IMR-90 (cell line): ENCODE results near the gene KLHL29. TPM values are rescaled to one million over a fixed set of nuclear protein-coding genes. Genes with fewer than 3 reads are reported as not detected.

Experiments
- ATAC-seq: fragments of 200-7000 bp; cut with Tn5 transposase; 2 replicates; pipeline ENCODE4 v1.9.1; 2020; ENCODE audit warnings: low read depth, mild to moderate bottlenecking, moderate library complexity
- BruUV-seq: library from RNA; stranded (reverse); fragments of 400-500 nt; replicated peaks from 2 replicates; lab custom pipeline; 2021; lab: Mats Ljungman, UMichigan
- CTCF ChIA-PET: fragments of 300-600 bp; formaldehyde crosslinking; extraction: SDS; loops from one replicate; lab custom pipeline; 2021; ENCODE audit warnings: antibody characterized with exemption; lab: Yijun Ruan, JAX
- POLR2A ChIA-PET: fragments of 300-600 bp; sonication (Branson Sonifier 250); formaldehyde crosslinking; loops from one replicate; lab custom pipeline; 2022; ENCODE audit warnings: antibody characterized with exemption; ENCODE audit not compliant: unreplicated experiment; lab: Charles Lee
- DNase-seq: peaks from one replicate; pipeline ENCODE4 v3.0.0; 2013
- H2AFZ ChIP-seq: replicated peaks from 2 replicates; pipeline ENCODE3; 2013; ENCODE audit warnings: low read length, mild to moderate bottlenecking; ENCODE audit not compliant: poor library complexity
- H2AK5ac ChIP-seq: 2 replicates; pipeline ENCODE4 v1.6.1; 2013; ENCODE audit warnings: low read depth, low read length, inconsistent platforms
- H2AK9ac ChIP-seq: replicated peaks from 2 replicates; pipeline ENCODE3; 2013; ENCODE audit warnings: mild to moderate bottlenecking, low read depth, low read length, moderate library complexity; ENCODE audit not compliant: poor library complexity
- H2BK120ac ChIP-seq: 2 replicates; pipeline ENCODE4 v1.6.1; 2013; ENCODE audit warnings: low read depth, low read length, inconsistent platforms
- H2BK15ac ChIP-seq: 3 replicates; pipeline ENCODE4 v1.6.1; 2013; ENCODE audit warnings: low read depth, low read length, inconsistent platforms
- H2BK20ac ChIP-seq: 2 replicates; pipeline ENCODE4 v1.6.1; 2013; ENCODE audit warnings: low read depth, mild to moderate bottlenecking, inconsistent platforms, low read length, moderate library complexity
- H2BK5ac ChIP-seq: 2 replicates; pipeline ENCODE4 v1.6.1; 2013; ENCODE audit warnings: mild to moderate bottlenecking, low read depth, low read length, inconsistent platforms; ENCODE audit not compliant: poor library complexity, severe bottlenecking
- H3K14ac ChIP-seq: replicated peaks from 2 replicates; pipeline ENCODE4 v1.6.1; 2013; ENCODE audit warnings: low read depth, low read length, inconsistent platforms
- H3K18ac ChIP-seq: 2 replicates; pipeline ENCODE4 v1.6.1; 2013; ENCODE audit warnings: low read depth, low read length, control low read depth
- H3K23ac ChIP-seq: 2 replicates; pipeline ENCODE4 v1.6.1; 2013; ENCODE audit warnings: low read depth, low read length, inconsistent platforms
- H3K27ac ChIP-seq: 2 replicates; pipeline ENCODE4 v1.5.1; 2013; ENCODE audit warnings: mild to moderate bottlenecking, control low read depth, low read length; ENCODE audit not compliant: insufficient read depth
- H3K27me3 ChIP-seq: 2 replicates; pipeline ENCODE4 v1.6.1; 2013; ENCODE audit warnings: low read length; ENCODE audit not compliant: control insufficient read depth, insufficient read depth
- H3K36me3 ChIP-seq: 2 replicates; pipeline ENCODE4 v1.6.1; 2013; ENCODE audit warnings: low read length, mixed read lengths; ENCODE audit not compliant: control insufficient read depth, insufficient read depth
- H3K4ac ChIP-seq: 2 replicates; pipeline ENCODE4 v1.6.1; 2013; ENCODE audit warnings: low read depth, low read length, inconsistent platforms
- H3K4me1 ChIP-seq: 2 replicates; pipeline ENCODE4 v1.6.1; 2013; ENCODE audit warnings: low read length, mixed read lengths; ENCODE audit not compliant: control insufficient read depth, insufficient read depth
- H3K4me2 ChIP-seq: 2 replicates; pipeline ENCODE4 v1.6.1; 2013; ENCODE audit warnings: low read depth, mild to moderate bottlenecking, control low read depth, low read length, moderate library complexity
- H3K4me3 ChIP-seq: 2 replicates; pipeline ENCODE4 v1.5.1; 2013; ENCODE audit warnings: low read depth, mild to moderate bottlenecking, control low read depth, low read length, moderate library complexity; ENCODE audit not compliant: insufficient read depth
- H3K56ac ChIP-seq: 2 replicates; pipeline ENCODE4 v1.6.1; 2013; ENCODE audit warnings: low read length, inconsistent platforms; ENCODE audit not compliant: insufficient read depth; ENCODE audit errors: extremely low read depth
- H3K79me1 ChIP-seq, 2 experiments: 2 replicates each; pipeline ENCODE4 v1.6.1; 2013; ENCODE audit warnings: low read length in 2 of 2, inconsistent platforms in 1 of 2, low read depth in 1 of 2
- H3K9ac ChIP-seq: 2 replicates; pipeline ENCODE4 v1.6.1; 2013; ENCODE audit warnings: low read depth, low read length, control low read depth
- H3K9me1 ChIP-seq: 2 replicates; pipeline ENCODE4 v1.6.1; 2013; ENCODE audit warnings: low read length, inconsistent platforms; ENCODE audit not compliant: insufficient read depth
- H3K9me3 ChIP-seq: 2 replicates; pipeline ENCODE4 v1.6.1; 2013; ENCODE audit warnings: low read length; ENCODE audit not compliant: control insufficient read depth, insufficient read depth
- H4K20me1 ChIP-seq: 2 replicates; pipeline ENCODE4 v1.6.1; 2013; ENCODE audit warnings: low read length, inconsistent platforms; ENCODE audit not compliant: insufficient read depth
- H4K5ac ChIP-seq: 2 replicates; pipeline ENCODE4 v1.6.1; 2013; ENCODE audit warnings: mild to moderate bottlenecking, low read depth, low read length, control low read depth
- H4K8ac ChIP-seq, 2 experiments: 2 replicates each; pipeline ENCODE4 v1.6.1; 2013; ENCODE audit warnings: low read depth in 2 of 2, low read length in 2 of 2, control low read depth in 1 of 2, inconsistent platforms in 1 of 2
- H4K91ac ChIP-seq: 2 replicates; pipeline ENCODE4 v1.6.1; 2013; ENCODE audit warnings: low read depth, low read length, inconsistent platforms; ENCODE audit not compliant: insufficient read depth
- BHLHE40 ChIP-seq: fragments of 150-350 bp; IDR thresholded peaks from 2 replicates; pipeline ENCODE4 v1.6.1; 2016; ENCODE audit warnings: mild to moderate bottlenecking, low read depth, low read length
- MAFK ChIP-seq: IDR thresholded peaks from 2 replicates; pipeline ENCODE4 v1.6.1; 2012; ENCODE audit warnings: low read depth, low read length, improper control_type of control experiment
- WGBS, 2 experiments: methylation state at CpG; one replicate each; pipeline versions ENCODE4 v1.1.5 to v1.1.7; 2013; ENCODE audit warnings: missing lambda C conversion rate in 2 of 2; ENCODE audit not compliant: insufficient read length in 1 of 2; ENCODE audit errors: extremely low coverage in 2 of 2; 5-methylcytosine and 5-hydroxymethylcytosine counted together
- dilution Hi-C: fragments of 300-500 bp; cut with HindIII; formaldehyde crosslinking; loops from one replicate; pipeline ENCODE4 v1.14.3; 2018; ENCODE audit warnings: low sequenced_read_pairs; ENCODE audit not compliant: unreplicated experiment
- in situ Hi-C: fragments of 300-500 bp; cut with MboI; formaldehyde crosslinking; loops from 3 replicates; pipeline ENCODE4 v1.14.3; 2019; ENCODE audit warnings: low sequenced_read_pairs, inconsistent platforms, mixed read lengths
- intact Hi-C: fragments of 100-400 bp; cut with micrococcal nuclease; formaldehyde crosslinking; loops from 2 replicates; pipeline ENCODE4 v1.10.0; 2022
- polyA plus RNA-seq, 3 experiments: library from polyadenylated mRNA; depleted of rRNA; stranded (reverse); fragments of >200 nt; gene quantifications; 2 replicates each; pipeline ENCODE4 v1.2.3, GENCODE V29; 2012; ENCODE audit warnings: low replicate concordance in 1 of 3
- total RNA-seq: library from RNA; depleted of rRNA; stranded (reverse); fragments of >200 nt; gene quantifications from 2 replicates; pipeline ENCODE4 v1.2.3, GENCODE V29; 2012
- TF ChIP-seq, protein P1 (sequence below): fragments of 150-350 bp; IDR thresholded peaks from 2 replicates; pipeline ENCODE4 v1.6.1; 2016; ENCODE audit warnings: low read depth, mild to moderate bottlenecking, low read length, moderate library complexity, borderline replicate concordance

KLHL29 gene
- total and polyA plus RNA-seq, 2 of the 4 experiments (the other 2 are of a cell fraction), result 2.0 to 8.0 TPM

DNA sequence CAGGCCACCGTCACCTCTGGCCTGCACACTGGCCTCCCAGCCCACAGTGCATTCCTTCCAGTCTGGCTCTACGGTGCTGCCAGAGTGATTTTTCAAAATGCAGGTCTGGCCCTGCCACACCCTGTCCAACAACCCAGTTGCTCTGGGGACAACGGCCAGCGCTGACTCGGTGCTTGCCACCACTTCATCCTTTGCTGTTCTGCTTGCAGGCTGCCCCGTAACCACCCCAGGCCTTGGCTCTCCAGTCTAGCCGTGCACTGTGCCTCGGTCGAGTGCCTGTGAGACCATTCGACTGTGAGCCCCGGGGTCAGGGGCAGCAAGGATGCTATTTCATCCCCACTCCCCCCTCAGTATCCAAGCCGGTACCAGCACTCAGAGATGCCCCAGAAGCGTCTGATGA lies 262.6 kb downstream of the KLHL29 start:
- H4K8ac ChIP-seq, result no peak overlapping the region
- intact Hi-C loops, result no loop called here

More for the DNA sequence above, 262.6 kb downstream of the KLHL29 start:
- no TSS peak for BruUV-seq
- Histone ChIP-seq H2AK5ac (no peak overlapping the region), H3K9me1 (peaks cover 15% of the 10 kb centered on the region), H3K4ac (no peak overlapping the region), H3K14ac (no peak overlapping the region), H3K18ac (no peak overlapping the region), H2AFZ (no peak overlapping the region), H3K27me3 (no peaks in the 10 kb centered on the region), H3K36me3 (peaks cover 20% of the 10 kb centered on the region), H2BK20ac (no peak overlapping the region), H3K4me2 (no peak overlapping the region), H2AK9ac (no peak overlapping the region), H3K56ac (no peak overlapping the region), H2BK15ac (no peak overlapping the region), H3K79me1 (no peaks in the 10 kb centered on the region), H3K4me1 (peaks cover 9% of the 10 kb centered on the region), H2BK5ac (no peak overlapping the region), H3K27ac (no peak overlapping the region), H3K4me3 (no peak overlapping the region), H3K9me3 (peaks cover 9% of the 10 kb centered on the region), H4K91ac (no peak overlapping the region), H4K20me1 (peaks cover 6% of the 10 kb centered on the region; the same call in 1 of the 2 replicates), H3K23ac (no peak overlapping the region), H3K9ac (no peak overlapping the region), H2BK120ac (no peak overlapping the region), H4K5ac (no peak overlapping the region)
- ChIA-PET POLR2A (no interaction called here), CTCF (no interaction called here)
- ATAC-seq (no peak), DNase-seq (no peak)
- dilution Hi-C loops, result no loop called here
- 91% methylated on average over 7 of the region's 13 CpGs; no CpG with 5 or more reads in 1 of the 2 experiments for WGBS, 2 experiments
- in situ Hi-C loops, result no loop called here
- TF ChIP-seq MAFK (no peak), BHLHE40 (no peak)
- TF ChIP-seq, protein P1, sequence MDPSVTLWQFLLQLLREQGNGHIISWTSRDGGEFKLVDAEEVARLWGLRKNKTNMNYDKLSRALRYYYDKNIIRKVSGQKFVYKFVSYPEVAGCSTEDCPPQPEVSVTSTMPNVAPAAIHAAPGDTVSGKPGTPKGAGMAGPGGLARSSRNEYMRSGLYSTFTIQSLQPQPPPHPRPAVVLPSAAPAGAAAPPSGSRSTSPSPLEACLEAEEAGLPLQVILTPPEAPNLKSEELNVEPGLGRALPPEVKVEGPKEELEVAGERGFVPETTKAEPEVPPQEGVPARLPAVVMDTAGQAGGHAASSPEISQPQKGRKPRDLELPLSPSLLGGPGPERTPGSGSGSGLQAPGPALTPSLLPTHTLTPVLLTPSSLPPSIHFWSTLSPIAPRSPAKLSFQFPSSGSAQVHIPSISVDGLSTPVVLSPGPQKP, result no peak
